Mesenchymal stem cell (in vitro differentiated cells and primary cell): ENCODE measurements around the gene DYNC1I1.

Experiments
- DNase-seq: peaks from one replicate; pipeline ENCODE4 v3.0.0-alpha.2; 2013
- H2AFZ ChIP-seq: one replicate; pipeline ENCODE4 v1.6.1; 2013; ENCODE audit warnings: low read depth, mild to moderate bottlenecking, control low read depth, inconsistent platforms, low read length, moderate library complexity
- H2AK5ac ChIP-seq: 2 replicates; pipeline ENCODE4 v1.6.1; 2013; ENCODE audit warnings: low read length, moderate library complexity, mild to moderate bottlenecking, inconsistent platforms; ENCODE audit not compliant: severe bottlenecking
- H2BK120ac ChIP-seq: one replicate; pipeline ENCODE4 v1.6.1; 2013; ENCODE audit warnings: low read depth, mild to moderate bottlenecking, inconsistent platforms, low read length, moderate library complexity
- H2BK12ac ChIP-seq, 2 experiments: one replicate each; pipeline ENCODE4 v1.6.1; 2013; ENCODE audit warnings: inconsistent platforms in 2 of 2, low read length in 2 of 2, mild to moderate bottlenecking in 2 of 2, moderate library complexity in 2 of 2, control low read depth in 1 of 2
- H2BK15ac ChIP-seq: one replicate; pipeline ENCODE4 v1.6.1; 2013; ENCODE audit warnings: mild to moderate bottlenecking, low read depth, inconsistent platforms; ENCODE audit not compliant: poor library complexity, severe bottlenecking
- H2BK5ac ChIP-seq: 2 replicates; pipeline ENCODE4 v1.6.1; 2013; ENCODE audit warnings: low read depth, mild to moderate bottlenecking, low read length, control low read depth, inconsistent platforms; ENCODE audit not compliant: poor library complexity, severe bottlenecking
- H3K14ac ChIP-seq, 2 experiments: one replicate each; pipeline ENCODE4 v1.6.1; 2013; ENCODE audit warnings: inconsistent platforms in 2 of 2, low read length in 2 of 2, control low read depth in 1 of 2, mild to moderate bottlenecking in 1 of 2, moderate library complexity in 1 of 2
- H3K18ac ChIP-seq, 2 experiments: one replicate each; pipeline ENCODE4 v1.6.1; 2013; ENCODE audit warnings: inconsistent platforms in 2 of 2, low read length in 2 of 2, control low read depth in 1 of 2, low read depth in 1 of 2, mild to moderate bottlenecking in 1 of 2
- H3K23ac ChIP-seq, 2 experiments: one replicate each; pipeline ENCODE4 v1.6.1; 2013; ENCODE audit warnings: inconsistent platforms in 2 of 2, low read length in 2 of 2, mild to moderate bottlenecking in 2 of 2, moderate library complexity in 2 of 2, control low read depth in 1 of 2
- H3K27ac ChIP-seq: 2 replicates; pipeline ENCODE4 v1.5.1; 2013; ENCODE audit warnings: mild to moderate bottlenecking, moderate library complexity, low read length, control low read depth, inconsistent platforms; ENCODE audit not compliant: poor library complexity, severe bottlenecking
- H3K27me3 ChIP-seq, 2 experiments: 2 replicates each; pipeline versions ENCODE4 v1.6.1 to v1.7.0; 2013; ENCODE audit warnings: low read length in 2 of 2, mild to moderate bottlenecking in 2 of 2, moderate library complexity in 2 of 2, control low read depth in 1 of 2, inconsistent platforms in 1 of 2; ENCODE audit not compliant: control insufficient read depth in 1 of 2, insufficient read depth in 1 of 2
- H3K36me3 ChIP-seq, 2 experiments: 2 replicates each; pipeline versions ENCODE4 v1.6.1 to v1.7.0; 2013; ENCODE audit warnings: low read length in 2 of 2, control low read depth in 1 of 2, inconsistent platforms in 1 of 2, low read depth in 1 of 2, mild to moderate bottlenecking in 1 of 2; ENCODE audit not compliant: insufficient read depth in 2 of 2, control insufficient read depth in 1 of 2
- H3K4ac ChIP-seq, 2 experiments: one replicate each; pipeline ENCODE4 v1.6.1; 2013; ENCODE audit warnings: inconsistent platforms in 2 of 2, low read length in 2 of 2, mild to moderate bottlenecking in 2 of 2, moderate library complexity in 2 of 2, control low read depth in 1 of 2, low read depth in 1 of 2
- H3K4me1 ChIP-seq: 2 replicates; pipeline ENCODE4 v1.6.1; 2013; ENCODE audit warnings: low read depth, low read length, control low read depth; ENCODE audit not compliant: control insufficient read depth, insufficient read depth
- H3K4me2 ChIP-seq: 2 replicates; pipeline ENCODE4 v1.6.1; 2013; ENCODE audit warnings: low read length, mild to moderate bottlenecking, inconsistent platforms; ENCODE audit not compliant: poor library complexity, severe bottlenecking
- H3K4me3 ChIP-seq, 2 experiments: 2 replicates each; pipeline versions ENCODE4 v1.5.1 to v1.7.0; 2013; ENCODE audit warnings: low read length in 2 of 2, mild to moderate bottlenecking in 2 of 2, control low read depth in 1 of 2, low read depth in 1 of 2; ENCODE audit not compliant: insufficient read depth in 1 of 2
- H3K79me1 ChIP-seq: replicated peaks from 2 replicates; pipeline ENCODE4 v1.6.1; 2013; ENCODE audit warnings: mild to moderate bottlenecking, control low read depth, low read length, inconsistent platforms; ENCODE audit not compliant: poor library complexity, severe bottlenecking
- H3K9ac ChIP-seq: 2 replicates; pipeline ENCODE4 v1.7.0; 2013; ENCODE audit warnings: mild to moderate bottlenecking, low read length, moderate library complexity
- H3K9me3 ChIP-seq: 2 replicates; pipeline ENCODE4 v1.7.0; 2013; ENCODE audit warnings: mild to moderate bottlenecking, low read length; ENCODE audit not compliant: control insufficient read depth
- H4K8ac ChIP-seq: one replicate; pipeline ENCODE4 v1.6.1; 2013; ENCODE audit warnings: inconsistent platforms, mild to moderate bottlenecking, low read length, moderate library complexity
- H4K91ac ChIP-seq: one replicate; pipeline ENCODE4 v1.6.1; 2013; ENCODE audit warnings: mild to moderate bottlenecking, low read length, inconsistent platforms
- WGBS: methylation state at CpG from one replicate; pipeline ENCODE4 v1.1.7; 2013; ENCODE audit warnings: mixed read lengths; 5-methylcytosine and 5-hydroxymethylcytosine counted together

Gene DYNC1I1

GRCh38 chr7:95798401-95798930 is 26.1 kb downstream of the DYNC1I1 start:
- Histone ChIP-seq H3K9ac (no peak overlapping the region), H3K4me1 (no peaks in the 10 kb centered on the region), H3K4me2 (no peak overlapping the region), H3K4me3 (no peak overlapping the region), H3K4ac (no peak overlapping the region), H3K14ac (no peak overlapping the region), H4K91ac (no peak overlapping the region), H2BK5ac (no peak overlapping the region), H3K9me3 (no peaks in the 10 kb centered on the region), H3K18ac (no peak overlapping the region), H4K8ac (no peak overlapping the region), H3K23ac (no peak overlapping the region), H3K27me3 (peaks cover 0 to 7% of the 10 kb centered on the region in 2 experiments), H2BK120ac (no peak overlapping the region), H2AK5ac (no peak overlapping the region), H2BK15ac (no peak overlapping the region), H3K36me3 (no peaks in the 10 kb centered on the region), H2BK12ac (no peak overlapping the region), H2AFZ (no peak overlapping the region), H3K79me1 (no peaks in the 10 kb centered on the region), H3K27ac (no peak overlapping the region)
- no peak for DNase-seq
- WGBS: 80% methylated on average over 2 of the region's 4 CpGs

DNA sequence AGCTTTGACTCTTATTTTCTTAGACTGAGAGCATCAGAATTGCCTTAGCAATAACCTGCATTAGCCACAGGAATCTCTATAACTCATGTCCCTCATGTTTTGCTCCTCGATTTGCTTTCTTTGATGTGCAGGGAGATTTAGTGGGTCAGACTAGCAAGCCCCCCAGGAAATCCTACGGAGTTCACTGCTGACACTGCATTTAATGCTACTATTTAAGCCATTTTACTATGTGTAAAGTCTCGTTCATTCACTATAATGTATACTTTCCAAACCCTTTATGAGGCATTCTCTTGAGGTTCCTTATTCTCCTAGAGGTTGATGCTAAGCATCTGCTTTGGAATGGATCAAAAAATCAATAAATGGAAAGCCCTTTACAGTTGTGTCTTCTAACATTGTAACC is 28.4 kb downstream of the DYNC1I1 start:
- peaks cover 0 to 7% of the 10 kb centered on the region in 2 experiments for H3K27me3 ChIP-seq
- H4K8ac ChIP-seq: no peak overlapping the region
- no peak overlapping the region for H3K23ac ChIP-seq
- 76% methylated on average over 3 of the region's 3 CpGs for WGBS
- H3K4ac ChIP-seq: no peak overlapping the region
- no peak overlapping the region for H2AK5ac ChIP-seq
- no peak overlapping the region for H3K9ac ChIP-seq
- no peak overlapping the region for H3K14ac ChIP-seq
- no peak for DNase-seq
- no peaks in the 10 kb centered on the region for H3K79me1 ChIP-seq
- H3K27ac ChIP-seq: no peak overlapping the region
- H2BK12ac ChIP-seq: no peak overlapping the region
- no peaks in the 10 kb centered on the region for H3K36me3 ChIP-seq
- no peak overlapping the region for H3K4me2 ChIP-seq
- no peak overlapping the region for H4K91ac ChIP-seq
- no peak overlapping the region for H3K4me3 ChIP-seq
- H2BK15ac ChIP-seq: no peak overlapping the region
- no peaks in the 10 kb centered on the region for H3K9me3 ChIP-seq
- no peak overlapping the region for H2BK5ac ChIP-seq
- H2BK120ac ChIP-seq: no peak overlapping the region
- H3K4me1 ChIP-seq: no peaks in the 10 kb centered on the region
- no peak overlapping the region for H3K18ac ChIP-seq
- H2AFZ ChIP-seq: no peak overlapping the region

DNA sequence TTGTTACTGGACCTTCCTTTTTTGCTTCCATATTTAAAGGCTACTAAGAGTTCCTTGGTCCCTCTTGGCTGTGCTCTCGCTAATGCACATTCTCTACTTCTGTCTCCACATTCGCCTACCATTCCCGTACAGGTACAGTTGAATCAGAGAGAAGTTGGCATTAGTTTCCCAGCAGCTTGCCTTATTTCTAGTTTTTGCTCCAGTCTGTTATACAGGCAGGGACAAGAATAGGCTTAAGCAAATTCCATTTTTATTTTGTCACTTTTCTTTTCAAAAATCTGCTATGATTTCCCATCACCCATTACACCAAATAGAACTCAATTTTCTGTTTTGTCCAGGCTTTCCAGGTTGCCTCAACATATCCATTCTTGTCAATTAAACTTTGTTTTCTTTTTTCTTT is 29.9 kb downstream of the DYNC1I1 start:
- no peak overlapping the region for H3K4ac ChIP-seq
- no peaks in the 10 kb centered on the region for H3K4me1 ChIP-seq
- H3K14ac ChIP-seq: no peak overlapping the region
- DNase-seq: no peak
- no peak overlapping the region for H2AK5ac ChIP-seq
- no peak overlapping the region for H2BK5ac ChIP-seq
- H3K9ac ChIP-seq: no peak overlapping the region
- no peaks in the 10 kb centered on the region for H3K79me1 ChIP-seq
- H2BK120ac ChIP-seq: no peak overlapping the region
- H4K91ac ChIP-seq: no peak overlapping the region
- no peak overlapping the region for H4K8ac ChIP-seq
- H3K9me3 ChIP-seq: no peaks in the 10 kb centered on the region
- H3K27me3 ChIP-seq: peaks cover 0 to 7% of the 10 kb centered on the region in 2 experiments
- H2BK12ac ChIP-seq: no peak overlapping the region
- no peak overlapping the region for H2AFZ ChIP-seq
- no peaks in the 10 kb centered on the region for H3K36me3 ChIP-seq
- no peak overlapping the region for H3K27ac ChIP-seq
- no peak overlapping the region for H3K4me3 ChIP-seq
- WGBS: 100% methylated on average over 3 of the region's 3 CpGs
- H3K4me2 ChIP-seq: no peak overlapping the region
- no peak overlapping the region for H3K18ac ChIP-seq
- no peak overlapping the region for H2BK15ac ChIP-seq
- no peak overlapping the region for H3K23ac ChIP-seq

- Histone ChIP-seq H3K4me2 (no peak overlapping the region), H3K14ac (no peak overlapping the region), H3K79me1 (no peaks in the 10 kb centered on the region), H3K18ac (no peak overlapping the region), H3K9me3 (no peaks in the 10 kb centered on the region), H4K8ac (no peak overlapping the region), H3K9ac (no peak overlapping the region), H3K23ac (no peak overlapping the region), H2BK5ac (no peak overlapping the region), H3K4ac (no peak overlapping the region), H2AK5ac (no peak overlapping the region), H2BK12ac (no peak overlapping the region), H2BK120ac (no peak overlapping the region), H3K27me3 (peaks cover 0 to 7% of the 10 kb centered on the region in 2 experiments), H4K91ac (no peak overlapping the region), H2BK15ac (no peak overlapping the region), H3K4me3 (no peak overlapping the region), H3K27ac (no peak overlapping the region), H3K4me1 (no peaks in the 10 kb centered on the region), H3K36me3 (no peaks in the 10 kb centered on the region), H2AFZ (no peak overlapping the region)
- WGBS: 91% methylated on average over 4 of the region's 4 CpGs
- no peak for DNase-seq
Measured at GRCh38 chr7:95804052-95804451, 31.7 kb downstream of the DYNC1I1 start.
